HG03196 (cell line): ENCODE results near the gene INTS4.
A peak's percentile ranks its signal among the peaks of the same experiment; 100 is the strongest.
"Not testable (repeated sequence)": the region's sequence is repeated elsewhere in the genome, so short reads cannot be mapped to it uniquely, and the experiment has no call there.

Experiments
- ATAC-seq: cut with Tn5 transposase; IDR thresholded peaks from one replicate; pipeline ENCODE4 v1.9.1; 2021; ENCODE audit not compliant: unreplicated experiment

INTS4 gene

DNA sequence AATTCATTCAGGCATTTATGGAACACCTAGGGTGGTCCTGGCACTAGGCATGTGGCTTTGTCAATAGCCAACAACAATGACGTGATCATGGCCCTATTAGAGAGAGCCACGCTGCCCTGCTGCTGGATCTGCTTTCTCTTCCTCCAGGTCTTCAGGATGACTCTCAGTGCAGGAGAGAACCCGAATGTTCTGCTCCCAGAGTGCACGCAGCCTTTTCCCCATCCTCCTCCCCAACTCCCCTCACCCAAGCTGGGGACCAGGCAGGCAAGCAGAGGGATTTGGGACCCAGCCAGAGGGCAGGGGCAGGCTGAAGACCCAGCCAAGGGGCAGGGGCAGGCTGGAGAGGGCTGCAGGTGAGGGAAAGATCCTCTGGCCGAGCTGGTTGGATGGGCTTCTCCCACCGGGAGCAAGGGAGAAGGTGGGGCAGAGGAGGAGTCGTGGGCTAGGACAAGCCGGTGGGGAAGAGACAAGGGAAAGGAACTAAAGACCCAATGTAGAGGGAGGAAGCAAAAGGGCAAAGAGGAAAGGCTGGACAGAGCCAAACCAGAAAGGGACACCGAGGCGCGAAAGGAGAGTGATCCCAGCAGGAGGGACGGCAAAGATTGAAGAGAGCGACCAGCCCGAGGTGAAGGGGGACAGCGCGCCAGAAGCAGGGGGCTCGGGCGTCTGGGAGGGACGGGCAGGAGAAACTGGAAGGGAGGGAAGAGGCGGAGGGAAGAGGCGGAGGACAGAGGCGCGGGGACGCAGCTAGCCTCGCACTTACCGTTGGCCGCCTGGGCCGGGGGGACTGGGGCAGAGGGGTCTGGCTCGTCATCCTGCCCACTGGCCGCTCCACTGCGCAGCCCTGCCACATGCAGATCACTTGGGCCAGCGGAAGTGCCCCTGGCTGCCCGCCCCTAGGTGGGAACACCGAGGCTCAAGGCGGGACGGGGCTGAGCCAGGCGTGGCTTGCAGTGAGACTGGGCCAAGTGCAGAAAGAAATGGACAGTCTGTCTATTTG, 28.2 kb upstream of the INTS4 start, which contains the start of gene KCTD14:
KCTD14 (minus strand) TSS at position 880 of the 1,000 bp plus-strand sequence; CDS start at position 853, 27 bp downstream.
- no peak for ATAC-seq

DNA sequence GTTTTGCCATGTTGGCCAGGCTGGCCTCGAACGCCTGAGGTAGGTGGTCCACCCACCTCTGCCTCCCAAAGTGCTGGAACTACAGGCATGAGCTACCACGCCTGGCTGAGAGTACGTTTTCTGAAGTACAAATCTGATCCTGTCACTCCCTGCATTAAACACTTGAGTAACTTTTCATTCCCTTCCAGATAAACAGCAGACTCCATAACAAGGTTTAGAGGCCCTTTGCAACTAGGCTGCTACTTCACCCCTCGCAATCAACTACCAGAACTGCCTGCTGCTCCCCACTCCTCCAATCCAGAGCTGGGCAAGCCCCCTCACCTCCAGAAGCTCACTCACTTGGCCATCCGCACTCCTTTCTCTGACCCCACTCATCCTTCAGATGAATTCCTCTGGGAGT, 27.1 kb upstream of the INTS4 start:
- no peak for ATAC-seq

DNA sequence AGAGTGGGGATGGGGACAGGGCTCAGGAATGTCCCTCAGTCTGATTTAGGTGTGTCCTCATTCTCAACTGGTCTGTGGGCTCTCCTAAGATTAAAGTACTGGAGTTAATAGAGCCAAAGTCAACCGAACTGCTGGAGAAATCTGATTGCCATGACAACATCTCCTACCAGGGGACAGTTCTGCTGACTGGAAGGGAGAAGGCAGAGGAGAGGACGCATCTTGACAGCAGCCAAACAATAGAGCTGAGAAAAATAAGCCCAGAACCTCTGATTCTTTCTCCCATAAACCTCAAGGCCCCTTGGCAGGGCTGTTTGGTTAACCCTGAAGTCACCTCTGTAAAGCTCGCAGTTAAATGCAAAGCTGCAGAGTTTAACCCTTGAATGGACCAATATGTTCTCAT, 25.8 kb upstream of the INTS4 start:
- ATAC-seq, result no peak

DNA sequence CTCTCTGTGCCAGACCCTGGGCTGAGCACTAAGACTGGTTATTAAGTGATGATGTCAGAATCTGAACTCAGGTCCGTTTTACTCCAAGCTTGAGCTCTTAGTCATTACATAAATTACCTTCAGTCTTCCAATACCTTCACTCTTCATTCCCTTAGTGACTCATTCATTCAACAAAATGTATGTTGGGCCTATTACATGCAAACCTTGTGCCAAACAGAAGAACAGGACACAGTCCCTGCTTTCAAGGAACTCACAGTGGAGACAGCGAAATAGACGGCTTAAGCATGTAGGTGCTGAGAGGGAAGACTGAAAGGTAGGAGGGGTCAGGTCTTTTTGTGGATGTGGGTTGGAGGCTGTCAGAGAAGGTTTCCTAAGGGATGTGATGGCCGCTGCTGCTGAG, 25.3 kb upstream of the INTS4 start:
- ATAC-seq, result no peak

DNA sequence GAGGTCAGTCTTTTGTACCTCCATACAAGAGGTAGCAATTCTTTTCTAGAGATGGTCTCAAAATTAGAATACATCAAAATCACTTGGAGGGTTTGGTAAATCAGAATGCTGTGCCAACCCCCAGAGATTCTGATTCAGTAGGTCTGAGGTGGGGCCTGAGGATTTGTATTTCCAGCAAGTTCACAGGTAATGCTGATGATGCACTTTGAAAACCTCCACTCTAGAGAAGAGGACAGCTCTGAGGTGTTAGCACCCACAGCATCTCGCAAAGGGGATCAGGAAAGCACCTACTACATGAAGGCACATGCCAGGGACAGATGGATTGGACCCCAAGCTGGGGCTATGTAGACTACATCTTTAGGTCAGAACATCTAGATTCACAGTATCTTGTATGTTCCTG, 21.4 kb upstream of the INTS4 start:
- ATAC-seq, result no peak

DNA sequence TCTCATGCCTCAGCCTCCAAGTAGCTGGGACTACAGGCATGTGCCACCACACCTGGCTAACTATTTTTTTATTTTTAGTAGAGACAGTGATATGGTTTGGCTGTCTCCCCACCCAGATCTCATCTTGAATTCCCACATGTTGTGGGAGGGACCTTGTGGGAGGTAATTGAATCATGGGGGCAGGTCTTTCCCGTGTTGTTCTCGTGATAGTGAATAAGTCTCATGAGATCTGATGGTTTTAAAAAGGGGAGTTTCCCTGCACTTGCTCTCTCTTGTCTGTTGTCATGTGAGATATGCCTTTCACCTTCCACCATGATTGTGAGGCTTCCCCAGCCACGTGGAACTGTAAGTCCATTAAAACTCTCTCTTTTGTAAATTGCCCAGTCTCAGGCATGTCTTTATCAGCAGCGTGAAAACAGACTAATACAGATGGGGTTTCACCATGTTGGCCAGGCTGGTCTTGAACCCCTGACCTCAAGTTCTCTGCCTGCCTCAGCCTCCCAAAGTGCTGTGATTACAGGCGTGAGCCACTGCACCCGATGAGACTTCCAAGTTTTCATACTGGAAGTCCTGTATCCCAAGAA, 20.6 kb upstream of the INTS4 start:
- ATAC-seq, result not testable (repeated sequence)

DNA sequence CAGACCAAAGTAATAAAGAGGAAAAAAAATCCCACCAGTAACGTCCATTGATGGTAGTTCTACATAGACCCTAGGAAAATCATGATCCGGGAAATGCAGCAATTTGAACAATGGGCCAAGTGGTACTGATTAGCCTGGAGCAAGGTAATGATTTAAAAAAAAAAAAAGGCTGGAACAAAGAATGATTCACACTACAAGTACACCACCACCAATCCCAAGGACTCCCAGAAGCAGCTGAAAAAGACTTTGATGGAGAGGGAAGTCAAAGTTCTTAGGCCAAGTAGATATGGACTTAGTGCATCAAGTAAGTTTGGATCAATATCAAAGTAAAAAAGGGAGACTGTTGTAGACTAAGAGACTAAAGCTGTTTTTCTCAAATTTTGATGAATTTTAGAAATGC, 16.8 kb upstream of the INTS4 start:
- no peak for ATAC-seq

DNA sequence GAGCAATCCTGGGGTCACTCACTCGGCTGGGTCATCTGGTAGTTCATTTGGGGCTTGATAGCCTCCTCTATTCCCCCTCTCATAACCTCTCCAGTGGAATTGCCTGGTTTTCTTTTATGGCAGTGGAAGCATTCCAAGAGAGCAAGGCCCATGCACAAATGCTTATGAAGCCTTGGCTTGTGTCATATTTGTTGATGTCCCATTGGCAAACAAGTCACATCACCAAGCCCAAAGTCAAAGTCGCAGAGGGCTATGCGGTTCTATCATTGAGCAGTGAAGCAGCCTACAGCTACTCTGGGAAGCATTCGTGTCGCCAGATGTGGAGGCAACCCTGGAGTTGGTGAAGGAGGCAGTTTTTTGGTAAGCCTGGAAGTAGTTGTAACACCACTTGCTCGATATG, 16.3 kb upstream of the INTS4 start:
- no peak for ATAC-seq

DNA sequence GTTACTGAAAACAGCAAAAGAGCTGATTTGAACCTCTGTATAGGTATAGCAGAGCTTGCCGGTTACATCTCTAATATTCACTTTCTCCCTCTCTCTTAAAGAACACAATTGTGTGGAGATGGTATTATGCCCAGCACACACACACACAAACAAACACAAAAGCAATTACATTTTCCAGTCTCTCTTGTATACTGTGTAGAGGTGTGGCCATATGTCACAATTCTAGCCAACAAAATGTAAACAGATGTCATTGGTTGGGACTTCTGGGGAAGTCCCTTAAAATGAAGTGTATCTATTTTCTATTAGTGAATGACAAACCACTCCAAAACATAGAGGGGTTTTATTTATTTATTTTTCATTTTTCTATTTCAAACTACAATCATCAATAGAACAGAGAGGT, 15.8 kb upstream of the INTS4 start:
- no peak for ATAC-seq

DNA sequence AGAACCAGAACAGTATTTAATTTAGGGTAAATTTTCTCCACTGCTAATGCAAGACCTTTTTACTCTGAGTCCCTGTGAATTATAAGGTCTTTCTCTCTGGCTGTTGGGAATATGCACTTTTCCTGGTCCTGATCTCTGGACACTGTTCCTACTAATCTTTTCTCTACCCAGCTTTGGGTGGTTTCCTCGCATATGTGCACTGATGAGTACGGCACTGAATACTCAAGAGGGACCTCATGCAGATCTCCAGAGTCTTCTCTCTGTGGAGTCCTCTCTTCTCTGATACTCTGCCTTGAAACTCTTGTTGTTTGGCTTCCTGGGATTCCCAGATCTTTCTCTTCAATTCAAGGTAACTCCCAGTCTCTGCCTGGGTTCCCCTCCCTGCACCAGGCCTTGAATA, 14.6 kb upstream of the INTS4 start:
- ATAC-seq, result no peak

DNA sequence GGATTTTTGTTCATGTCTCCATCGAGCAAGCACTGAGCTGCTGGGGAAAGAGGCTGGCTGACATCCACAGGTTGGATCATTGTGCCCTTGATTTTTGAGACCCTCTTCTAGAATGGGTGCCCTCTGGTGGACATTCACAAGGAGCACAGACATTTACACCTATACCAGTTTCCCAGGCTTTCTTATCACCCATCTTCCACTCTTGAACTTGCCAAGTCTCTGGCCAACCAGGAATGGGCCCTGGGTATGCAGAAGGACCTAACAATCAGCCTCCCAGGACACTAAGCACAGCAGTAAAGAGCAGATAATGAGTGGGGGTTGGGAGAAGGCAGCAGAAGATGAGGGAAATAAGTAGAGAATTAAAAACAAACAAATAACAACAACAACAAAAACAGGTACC, 5.7 kb upstream of the INTS4 start:
- peak; percentile 55 for ATAC-seq

DNA sequence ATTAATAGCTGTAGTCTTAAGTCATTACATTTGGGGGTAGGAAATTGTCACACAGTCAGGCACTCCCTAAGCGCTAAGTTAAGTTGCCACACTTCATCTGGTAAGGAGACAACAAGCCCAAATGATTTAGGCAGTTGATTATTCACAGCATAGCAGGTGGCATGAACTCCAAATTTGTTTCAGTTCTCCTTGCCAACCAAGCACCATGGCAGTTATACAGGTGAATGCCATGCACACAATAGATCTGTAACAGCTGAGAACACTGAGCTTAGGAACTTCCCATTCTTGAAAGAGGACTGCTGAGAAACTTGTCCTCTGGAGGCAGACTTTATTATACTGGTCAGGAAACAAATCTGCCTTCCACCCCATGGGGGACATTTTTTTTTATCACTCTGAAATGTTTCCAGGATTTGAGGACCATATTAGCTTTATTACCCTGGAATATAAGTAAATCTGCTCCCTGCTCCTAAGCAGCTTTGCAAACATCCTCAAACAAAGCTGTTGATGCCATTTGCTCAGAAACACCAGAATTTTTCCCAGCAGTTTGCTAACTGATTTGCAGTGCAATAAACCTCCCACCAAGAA, 5.1 kb upstream of the INTS4 start:
- no peak for ATAC-seq

DNA sequence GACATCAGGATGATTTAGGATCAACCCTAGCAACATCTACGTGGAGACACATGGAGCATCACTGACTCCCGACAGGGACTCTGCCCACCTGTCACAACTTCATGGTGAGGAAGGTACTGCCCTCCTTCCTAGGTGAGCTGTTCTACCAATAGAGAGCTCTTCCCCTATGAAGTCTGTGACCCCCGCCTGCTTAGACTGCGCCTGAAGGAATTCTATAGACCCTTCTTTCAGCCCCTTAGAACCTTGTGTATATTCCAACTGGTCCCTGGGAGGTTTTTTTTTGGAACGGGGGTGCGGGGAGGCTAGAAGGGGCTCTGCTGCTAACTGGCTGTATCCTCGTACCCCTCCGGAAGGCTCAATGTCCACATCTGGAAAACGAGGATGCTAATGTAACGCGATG, 566 bp downstream of the INTS4 start:
- ATAC-seq, result no peak

DNA sequence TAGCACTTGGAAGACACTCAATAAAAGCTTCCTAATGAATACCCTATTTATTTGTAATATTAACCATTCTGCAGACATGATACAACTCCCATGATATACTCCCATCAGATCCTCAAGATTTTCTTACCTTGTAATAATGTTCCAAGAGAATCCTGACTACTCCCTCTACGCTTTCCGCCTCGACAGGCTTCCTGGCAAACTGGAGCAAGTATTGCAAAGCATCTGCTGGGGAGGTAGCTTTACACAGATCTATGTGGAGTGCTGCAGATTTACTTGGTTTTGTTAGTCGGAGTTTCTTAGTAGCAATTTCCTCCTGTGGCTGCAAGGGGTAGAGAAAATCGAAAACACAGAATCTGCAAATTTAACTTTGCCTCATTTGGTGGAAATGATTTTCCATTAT, 3.5 kb downstream of the INTS4 start:
- ATAC-seq, result no peak

DNA sequence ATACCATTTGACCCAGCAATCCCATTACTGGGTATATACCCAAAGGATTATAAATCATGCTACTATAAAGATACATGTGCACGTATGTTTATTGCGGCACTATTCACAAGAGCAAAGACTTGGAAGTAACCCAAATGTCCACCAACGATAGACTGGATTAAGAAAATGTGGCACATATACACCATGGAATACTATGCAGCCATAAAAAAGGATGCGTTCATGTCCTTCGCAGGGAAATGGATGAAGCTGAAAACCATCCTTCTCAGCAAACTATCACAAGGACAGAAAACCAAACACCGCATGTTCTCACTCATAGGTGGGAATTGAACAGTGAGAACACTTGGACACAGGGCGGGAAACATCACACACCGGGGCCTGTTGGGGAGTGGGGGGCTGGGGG, 8.0 kb downstream of the INTS4 start:
- ATAC-seq, result not testable (repeated sequence)

DNA sequence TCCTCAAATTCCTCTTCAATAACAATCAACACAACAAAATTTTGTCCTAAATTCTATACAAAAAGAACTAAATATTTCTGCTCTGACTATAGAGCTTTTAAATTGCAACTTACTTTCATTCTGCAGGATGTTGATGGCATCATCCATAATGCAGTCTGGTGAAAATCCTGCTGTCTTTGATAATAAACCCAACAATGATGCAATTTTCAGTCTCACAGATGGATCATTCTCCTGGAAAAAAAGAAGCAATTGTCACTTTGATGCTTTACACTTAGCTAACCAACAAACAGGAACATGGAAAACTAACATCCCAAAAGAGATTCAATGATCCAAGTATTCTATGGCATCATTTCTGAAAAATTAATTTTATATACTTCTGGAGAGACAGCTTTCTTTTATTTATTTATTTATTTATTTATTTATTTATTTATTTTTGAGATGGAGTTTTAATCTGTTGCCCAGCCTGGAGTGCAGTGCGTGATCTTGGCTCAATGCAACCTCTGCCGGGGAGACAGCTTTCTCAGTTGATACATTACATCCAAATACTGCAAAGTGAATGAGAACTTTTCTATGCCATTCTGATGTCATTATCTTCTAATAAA, 13.0 kb downstream of the INTS4 start:
- ATAC-seq, result no peak

DNA sequence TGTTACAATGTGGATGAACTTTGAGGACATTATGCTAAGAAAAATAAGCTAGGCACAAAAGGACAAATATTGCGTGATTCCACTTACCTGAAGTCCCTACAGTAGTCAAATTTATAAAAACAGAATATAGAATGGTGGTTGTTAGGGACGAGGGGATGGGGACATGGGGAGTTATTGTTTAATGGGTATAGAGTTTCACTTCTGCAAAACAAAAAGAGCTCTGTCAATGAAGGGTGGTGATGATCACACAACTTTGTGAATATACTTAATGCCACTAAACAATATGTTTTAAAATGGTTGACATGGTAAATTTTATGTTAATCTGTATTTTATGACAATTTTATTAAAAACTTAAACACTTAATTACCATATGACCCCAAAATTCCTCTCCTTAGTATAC, 26.1 kb downstream of the INTS4 start:
- peak; percentile 65 for ATAC-seq

DNA sequence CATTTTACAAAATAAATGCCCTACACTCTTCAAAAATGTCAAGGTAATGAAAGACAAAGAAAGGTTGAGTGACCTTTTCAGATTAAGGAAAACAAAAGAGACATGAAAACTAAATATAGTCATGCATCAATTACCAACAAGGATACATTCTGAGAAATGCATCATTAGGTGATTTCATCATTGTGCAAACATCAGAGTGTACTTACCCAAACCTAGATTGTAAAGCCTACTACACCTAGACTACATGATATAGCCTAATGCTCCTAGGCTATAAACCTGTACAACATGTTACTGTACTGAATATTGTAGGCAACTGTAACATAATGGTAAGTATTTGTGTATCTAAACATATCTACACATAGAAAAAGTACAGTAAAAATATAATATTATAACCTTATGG, 26.7 kb downstream of the INTS4 start:
- no peak for ATAC-seq

DNA sequence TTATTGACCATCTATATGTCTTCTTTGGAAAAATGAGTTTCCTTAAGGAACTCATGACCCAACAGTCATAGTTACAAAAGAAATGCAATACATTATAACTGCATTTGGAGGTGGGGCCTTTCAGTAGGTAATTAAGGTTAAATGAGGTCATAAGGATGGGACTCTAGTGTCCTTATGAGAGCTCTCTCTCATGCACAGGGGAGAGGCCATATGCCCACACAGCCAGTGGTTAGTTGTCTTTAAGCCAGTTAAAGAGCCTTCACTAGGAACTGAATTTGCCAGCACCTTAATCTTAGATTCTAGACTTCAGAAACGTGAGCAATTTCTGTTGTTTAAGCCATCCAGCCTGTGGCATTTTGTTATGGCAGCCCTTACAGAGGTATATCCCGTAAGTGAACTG, 27.3 kb downstream of the INTS4 start:
- no peak for ATAC-seq

DNA sequence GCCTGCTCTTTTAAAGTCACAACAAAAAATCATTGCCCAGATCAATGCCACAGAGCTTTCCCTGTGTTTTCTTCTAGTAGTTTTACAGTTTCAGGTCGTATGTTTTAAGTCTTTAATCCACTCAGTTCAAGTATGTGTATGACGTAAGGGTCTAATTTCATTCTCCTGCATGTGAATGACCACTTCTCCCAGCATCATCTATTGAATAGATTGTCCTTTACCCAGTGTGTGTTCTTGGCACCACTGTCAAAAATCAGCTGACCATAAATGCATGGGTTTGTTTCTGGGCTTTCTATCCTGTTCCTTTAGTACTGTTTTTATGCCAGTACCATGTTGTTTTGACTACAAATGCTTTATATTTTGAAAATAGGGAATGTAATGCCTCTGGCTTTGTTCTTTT, 28.1 kb downstream of the INTS4 start:
- no peak for ATAC-seq

DNA sequence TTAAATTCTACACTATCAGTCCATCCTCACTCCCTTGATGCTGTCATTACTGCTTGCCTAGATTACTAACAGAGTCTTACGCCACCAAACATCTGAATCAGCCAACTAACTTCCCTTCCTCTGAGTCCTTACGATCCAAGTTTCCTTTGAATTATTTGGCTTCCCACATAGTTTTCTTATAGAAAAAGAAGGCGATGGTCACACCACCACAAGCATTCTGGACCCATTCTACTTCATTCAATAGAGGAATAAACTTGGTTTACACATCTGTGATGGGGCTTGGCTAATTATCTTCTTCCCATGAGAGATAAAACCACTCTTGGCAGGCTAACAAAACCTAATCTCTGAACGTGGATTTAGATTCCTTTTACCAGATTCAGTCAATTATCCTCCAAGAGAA, 35.0 kb downstream of the INTS4 start:
- no peak for ATAC-seq
